ENCODE data around the gene KCNG1. TPM values are rescaled to one million over a fixed set of nuclear protein-coding genes. Genes with fewer than 3 reads are reported as not detected.

Gene KCNG1
- total RNA-seq, 1 donor from 2014 or later, result 2.2 TPM

- Mint-ChIP-seq H3K4me1 (peaks cover 21% of the 10 kb centered on the region), H3K27me3 (ENCODE audit: insufficient read depth, low read depth) (peaks cover 13% of the 10 kb centered on the region), H3K27ac (no peak overlapping the region), H3K9me3 (no peaks in the 10 kb centered on the region), H3K4me3 (no peak overlapping the region), H3K36me3 (no peaks in the 10 kb centered on the region)
- H3K79me2 ChIP-seq (ENCODE audit: low read depth), result no peaks in the 10 kb centered on the region
- peak overlapping the region; percentile 44 for H2AFZ ChIP-seq (replicated peaks)
- no peak overlapping the region for H3K4me2 ChIP-seq
- H3K36me3 ChIP-seq, result no peaks in the 10 kb centered on the region
- H3K27ac ChIP-seq, result no peak overlapping the region
- no peaks in the 10 kb centered on the region for H3K4me1 ChIP-seq
- no peak overlapping the region for H3K9ac ChIP-seq
- H3K27me3 ChIP-seq, result no peaks in the 10 kb centered on the region
- no peak overlapping the region for H3K4me3 ChIP-seq
- H4K20me1 ChIP-seq (ENCODE audit: low read depth), result no peaks in the 10 kb centered on the region
- no peaks in the 10 kb centered on the region for H3K9me3 ChIP-seq (ENCODE audit: low read depth)
- no peaks in the 10 kb centered on the region for H3F3A ChIP-seq (ENCODE audit: low read depth)
- peak; percentile 85 for DNase-seq (ENCODE audit: low spot score)
- TF ChIP-seq EZH2phosphoT487 (IDR thresholded peaks at IDR 0.05) (no peak), CTCF (IDR thresholded peaks at IDR 0.05) (peak; percentile 89)
Measured at GRCh38 chr20:50992733-50993457, 30.0 kb downstream of the KCNG1 start.

GRCh38 chr20:50992336-50992732, 30.6 kb downstream of the KCNG1 start:
- no peak overlapping the region for H3K4me2 ChIP-seq
- Mint-ChIP-seq H3K27me3 (ENCODE audit: insufficient read depth, low read depth) (peaks cover 13% of the 10 kb centered on the region), H3K36me3 (no peaks in the 10 kb centered on the region), H3K4me1 (peaks cover 21% of the 10 kb centered on the region), H3K4me3 (no peak overlapping the region), H3K27ac (no peak overlapping the region), H3K9me3 (no peaks in the 10 kb centered on the region)
- H4K20me1 ChIP-seq (ENCODE audit: low read depth), result no peaks in the 10 kb centered on the region
- no peak overlapping the region for H3K27ac ChIP-seq
- H3F3A ChIP-seq (ENCODE audit: low read depth), result no peaks in the 10 kb centered on the region
- no peaks in the 10 kb centered on the region for H3K79me2 ChIP-seq (ENCODE audit: low read depth)
- no peaks in the 10 kb centered on the region for H3K27me3 ChIP-seq
- H3K4me3 ChIP-seq, result no peak overlapping the region
- peak overlapping the region; percentile 44 for H2AFZ ChIP-seq (replicated peaks)
- TF ChIP-seq CTCF (IDR thresholded peaks at IDR 0.05) (no peak), EZH2 (IDR thresholded peaks at IDR 0.05) (no peak), EZH2phosphoT487 (IDR thresholded peaks at IDR 0.05) (no peak)
- no peaks in the 10 kb centered on the region for H3K36me3 ChIP-seq
- no peaks in the 10 kb centered on the region for H3K4me1 ChIP-seq
- H3K9me3 ChIP-seq (ENCODE audit: low read depth), result no peaks in the 10 kb centered on the region
- no peak for DNase-seq (ENCODE audit: low spot score)
- no peak overlapping the region for H3K9ac ChIP-seq

- Mint-ChIP-seq H3K4me3 (no peak overlapping the region), H3K27me3 (ENCODE audit: insufficient read depth, low read depth) (peaks cover 11% of the 10 kb centered on the region), H3K36me3 (no peaks in the 10 kb centered on the region), H3K9me3 (no peaks in the 10 kb centered on the region), H3K27ac (no peak overlapping the region), H3K4me1 (peaks cover 19% of the 10 kb centered on the region)
- Histone ChIP-seq H3K79me2 (ENCODE audit: low read depth) (no peaks in the 10 kb centered on the region), H3K27ac (no peak overlapping the region), H3K4me1 (no peaks in the 10 kb centered on the region), H3K27me3 (no peaks in the 10 kb centered on the region), H3F3A (ENCODE audit: low read depth) (no peaks in the 10 kb centered on the region), H4K20me1 (ENCODE audit: low read depth) (no peaks in the 10 kb centered on the region), H3K36me3 (no peaks in the 10 kb centered on the region), H3K9ac (no peak overlapping the region), H3K9me3 (ENCODE audit: low read depth) (no peaks in the 10 kb centered on the region), H2AFZ (replicated peaks) (no peak overlapping the region), H3K4me2 (no peak overlapping the region), H3K4me3 (no peak overlapping the region)
- TF ChIP-seq CTCF (IDR thresholded peaks at IDR 0.05) (no peak), EZH2phosphoT487 (IDR thresholded peaks at IDR 0.05) (no peak), EZH2 (IDR thresholded peaks at IDR 0.05) (no peak)
- no peak for DNase-seq (ENCODE audit: low spot score)
Measured at GRCh38 chr20:50991076-50991475, 31.8 kb downstream of the KCNG1 start.
